Urothelium cell line (cell line): Measurements from ENCODE around the gene KAT6B.

Source experiments
- DNase-seq: peaks from one replicate; pipeline ENCODE4 v3.0.0; 2011; ENCODE audit warnings: low spot score, mixed read lengths
- FAIRE-seq: peaks from 2 replicates; lab custom pipeline; 2011; peaks lifted over from hg19 to GRCh38; lab: Jason Lieb, UNC

Gene KAT6B

GRCh38 chr10:74977913-74978847 is 151.8 kb downstream of the KAT6B start:
- DNase-seq (no peak), FAIRE-seq (no peak)

DNA sequence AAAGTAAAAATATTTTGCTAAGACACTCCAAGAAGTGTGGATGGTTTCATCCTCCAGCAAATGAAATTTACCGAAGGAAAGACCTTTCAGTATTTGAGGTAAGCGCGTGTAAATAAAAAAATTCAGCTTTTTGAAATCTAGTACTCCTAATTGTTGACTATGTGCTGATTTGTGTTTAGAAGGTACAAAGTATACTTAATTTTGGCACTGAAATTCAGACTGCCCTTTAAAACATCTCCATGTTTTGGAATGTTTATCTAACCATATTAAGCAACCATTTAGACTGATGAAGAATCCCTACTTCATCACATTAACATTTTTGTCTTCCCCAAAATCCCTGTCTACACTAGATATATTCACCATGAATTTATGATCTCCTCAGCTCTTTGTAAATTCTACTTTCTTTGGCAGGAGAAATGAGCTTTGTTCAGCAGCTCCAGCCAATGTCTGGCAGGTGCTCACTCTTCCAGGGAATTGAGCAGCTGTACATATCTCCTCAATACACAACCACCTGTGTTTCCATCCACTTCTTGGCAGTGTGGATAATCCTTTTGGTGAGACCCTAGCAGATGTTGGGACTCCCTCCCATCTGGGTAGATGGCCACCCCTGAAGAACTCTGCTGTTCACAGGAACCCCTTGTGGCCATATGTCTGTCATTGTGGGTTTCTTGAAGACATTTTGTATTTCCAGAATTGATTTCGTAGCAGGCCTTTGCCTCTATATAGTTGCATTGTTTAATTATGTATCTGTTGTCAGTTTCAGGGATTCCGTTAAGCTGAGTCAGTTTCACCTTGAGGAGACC is 155.6 kb downstream of the KAT6B start:
- DNase-seq (no peak), FAIRE-seq (no peak)

DNA sequence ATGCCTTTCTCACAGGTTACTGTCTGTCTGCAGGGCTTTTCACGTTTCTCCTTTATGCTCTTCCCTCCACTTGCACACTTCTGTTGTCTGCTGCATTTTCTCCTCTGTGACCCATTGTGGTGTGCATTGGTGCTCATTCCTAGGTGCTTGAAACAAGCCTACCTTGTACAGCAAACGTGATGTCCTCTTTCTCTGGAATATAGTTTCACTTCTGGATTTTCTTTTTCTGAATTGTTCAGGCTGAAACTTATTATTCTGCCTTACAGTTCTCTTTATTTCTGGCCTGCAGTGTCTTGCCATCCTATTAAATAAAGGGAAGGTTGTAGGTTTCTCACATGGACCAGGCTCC is 156.2 kb downstream of the KAT6B start:
- DNase-seq (no peak), FAIRE-seq (no peak)

DNA sequence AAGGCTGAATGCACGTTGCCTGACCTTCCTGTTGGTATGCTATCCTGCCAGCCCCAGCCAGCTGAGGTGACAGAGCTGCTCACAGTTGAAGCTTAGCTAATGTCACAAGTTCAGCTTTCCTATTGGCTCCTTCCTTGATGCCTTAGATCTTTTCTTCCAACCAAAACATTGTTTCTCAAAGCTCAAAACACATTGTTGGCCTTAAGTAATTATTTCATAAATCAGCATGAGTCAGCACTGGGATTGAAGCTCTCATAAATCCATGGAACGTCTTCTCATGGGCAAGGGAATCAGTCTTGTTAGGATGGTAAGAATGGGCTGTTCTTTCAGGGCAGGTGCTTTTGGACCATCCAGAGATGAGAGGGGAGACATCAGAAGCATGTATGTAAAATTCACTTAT is 157.0 kb downstream of the KAT6B start:
- FAIRE-seq: peak; percentile 44
- no peak for DNase-seq

GRCh38 chr10:74987339-74988053 is 161.1 kb downstream of the KAT6B start:
- FAIRE-seq (no peak), DNase-seq (no peak)

GRCh38 chr10:74988054-74988775 is 161.8 kb downstream of the KAT6B start:
- FAIRE-seq (no peak), DNase-seq (no peak)

- DNase-seq: no peak
- no peak for FAIRE-seq
These were observed 162.6 kb downstream of the KAT6B start for GRCh38 chr10:74988832-74989561.

- DNase-seq (peak; percentile 55), FAIRE-seq (no peak)
These were observed 165.0 kb downstream of the KAT6B start for GRCh38 chr10:74991435-74991834.

DNA sequence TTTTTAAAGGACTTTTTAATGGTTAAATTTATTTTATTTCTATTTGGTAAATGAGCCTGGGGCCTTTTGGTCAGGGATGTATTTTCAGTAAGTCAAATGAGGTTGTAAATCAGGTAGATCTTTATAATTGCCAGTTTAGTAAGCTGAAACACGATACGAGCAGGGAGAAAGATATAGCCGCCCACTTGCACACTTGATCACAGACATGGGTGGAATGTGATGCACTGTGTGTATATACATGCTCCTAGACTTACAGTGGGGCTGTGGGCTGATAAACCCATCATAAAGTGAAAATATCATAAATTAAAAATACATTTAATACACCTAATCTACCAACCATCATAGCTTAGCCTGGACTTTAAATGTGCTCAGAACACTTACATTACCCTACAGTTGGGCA is 165.7 kb downstream of the KAT6B start:
- no peak for FAIRE-seq

DNA sequence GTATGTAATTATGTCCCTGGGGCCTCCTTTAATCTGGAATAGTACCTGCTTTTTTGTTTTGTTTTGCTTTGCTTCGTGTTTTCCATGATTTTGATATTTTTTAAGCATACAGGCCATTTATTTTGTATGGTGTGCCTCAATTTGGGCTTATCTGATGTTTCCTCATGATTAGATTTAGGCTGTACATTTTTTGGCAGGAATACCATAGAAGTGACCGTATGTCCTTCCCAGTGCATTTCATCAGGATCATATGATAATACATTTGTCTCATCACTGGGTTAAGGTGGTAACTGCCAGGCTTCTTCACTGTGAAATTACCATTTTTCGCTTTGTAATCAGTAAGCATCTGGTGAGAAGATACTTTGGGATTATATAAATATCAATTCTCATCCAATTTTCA is 167.2 kb downstream of the KAT6B start:
- DNase-seq (no peak), FAIRE-seq (no peak)

More for the DNA sequence above, 165.7 kb downstream of the KAT6B start:
- no peak for DNase-seq

DNA sequence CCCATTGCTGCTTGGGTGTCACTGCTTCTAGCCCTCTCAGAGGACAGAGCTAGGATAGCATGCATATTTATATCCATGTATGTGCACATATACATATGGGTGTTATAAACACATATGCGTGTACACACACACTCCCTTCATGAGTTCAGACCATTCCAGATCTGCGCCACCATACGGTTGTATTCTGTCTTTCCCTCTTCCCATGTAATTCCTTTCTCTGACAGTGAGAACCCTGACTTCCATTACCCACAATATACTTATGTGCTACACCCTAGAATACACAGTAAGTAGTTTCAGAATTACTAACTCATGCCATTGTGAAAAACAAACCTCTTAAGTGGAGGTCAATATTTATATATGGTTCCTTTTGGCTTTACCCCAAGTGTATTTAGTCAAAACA is 168.5 kb downstream of the KAT6B start:
- FAIRE-seq (no peak), DNase-seq (no peak)

DNA sequence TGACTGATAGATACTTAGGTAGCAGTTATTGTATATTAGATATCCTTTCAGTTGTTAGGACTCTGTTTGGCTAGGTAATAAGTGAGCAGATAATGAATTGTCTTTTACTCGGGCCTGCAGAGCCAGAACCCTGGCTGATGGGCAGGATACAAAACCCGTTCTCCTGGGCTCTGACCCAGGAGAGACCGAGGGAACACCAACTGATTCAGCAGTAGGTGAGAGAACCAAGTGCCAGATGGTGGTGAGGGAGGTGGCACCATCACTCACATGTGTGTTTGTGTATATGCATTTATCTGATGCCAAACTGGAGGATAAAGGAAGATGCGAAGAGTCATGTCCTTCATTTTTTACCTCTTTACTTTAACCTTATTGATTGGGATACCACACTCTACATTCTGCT is 169.4 kb downstream of the KAT6B start:
- FAIRE-seq (no peak), DNase-seq (no peak)

- DNase-seq (no peak), FAIRE-seq (no peak)
These were observed 170.8 kb downstream of the KAT6B start for GRCh38 chr10:74997163-74997562.

- no peak for DNase-seq
- no peak for FAIRE-seq
These were observed 174.4 kb downstream of the KAT6B start for GRCh38 chr10:75000748-75001321.

- DNase-seq (no peak), FAIRE-seq (no peak)
These were observed 175.4 kb downstream of the KAT6B start for GRCh38 chr10:75001715-75002350.

GRCh38 chr10:75002351-75002725 is 175.9 kb downstream of the KAT6B start:
- DNase-seq: no peak
- no peak for FAIRE-seq

- FAIRE-seq (no peak), DNase-seq (no peak)
These were observed 176.7 kb downstream of the KAT6B start for GRCh38 chr10:75002967-75003594.

- no peak for FAIRE-seq
- DNase-seq: no peak
These were observed 177.5 kb downstream of the KAT6B start for GRCh38 chr10:75003891-75004290.

DNA sequence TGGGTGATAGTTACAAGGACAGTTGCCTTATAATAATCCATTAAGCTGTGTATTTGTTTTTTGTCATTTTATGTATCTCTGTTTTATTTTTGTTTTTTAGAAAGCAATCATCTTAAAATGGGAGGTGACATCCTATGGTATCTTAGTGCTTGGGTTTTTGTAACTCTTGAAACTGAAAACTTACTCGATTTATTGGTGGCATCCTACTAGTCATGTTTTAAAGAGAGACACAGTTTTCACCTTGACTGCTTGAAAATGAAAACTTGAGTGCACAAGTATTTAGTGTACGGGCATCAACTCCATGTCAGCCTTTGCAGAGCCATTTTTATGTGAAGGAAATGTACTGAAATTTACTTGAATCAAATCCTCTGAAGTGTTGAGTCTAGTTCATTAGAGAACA is 181.2 kb downstream of the KAT6B start:
- no peak for FAIRE-seq

More for the DNA sequence above, 181.2 kb downstream of the KAT6B start:
- DNase-seq: no peak
